K562 (cell line): ENCODE results near the gene LDB2. TPM values are rescaled to one million over a fixed set of nuclear protein-coding genes. Genes with fewer than 3 reads are reported as not detected.

Experiments
- ATAC-seq: fragments of 200-7000 bp; cut with Tn5 transposase; 3 replicates; pipeline ENCODE4 v1.9.1; 2020; ENCODE audit warnings: moderate library complexity
- BruUV-seq: library from RNA; stranded (reverse); fragments of 400-500 nt; replicated peaks from 2 replicates; lab custom pipeline; 2021; lab: Mats Ljungman, UMichigan
- CTCF ChIA-PET: fragments of 300-600 bp; formaldehyde crosslinking; extraction: SDS; loops from one replicate; lab custom pipeline; 2021; ENCODE audit warnings: low intra/inter-chr PET ratio; lab: Yijun Ruan, JAX
- POLR2A ChIA-PET: fragments of 300-600, 350-650 bp; sonication (Branson Sonifier 250); formaldehyde crosslinking; extraction: SDS; loops from one replicate; lab custom pipeline; 2021; ENCODE audit warnings: antibody characterized with exemption, inconsistent platforms; lab: Yijun Ruan, JAX
- DNase-seq, 4 experiments: peaks; one replicate each; pipeline versions ENCODE4 v3.0.0 to v3.0.0-alpha.2; 2011 to 2018; ENCODE audit warnings: low spot score in 3 of 4, mixed read lengths in 3 of 4; ENCODE audit errors: extremely low read depth in 1 of 4
- FAIRE-seq: peaks from 2 replicates; lab custom pipeline; 2011; peaks lifted over from hg19 to GRCh38; lab: Jason Lieb, UNC
- H2AFZ ChIP-seq: 2 replicates; pipeline ENCODE4 v1.6.0; 2011; ENCODE audit warnings: low read depth, low read length, control low read depth, inconsistent platforms
- H3K27ac ChIP-seq: fragments of 200-600 bp; 3 replicates; pipeline ENCODE4 v1.8.0; 2011; ENCODE audit warnings: low read depth, mild to moderate bottlenecking, control low read depth, inconsistent platforms, low read length, moderate library complexity, mixed read lengths; ENCODE audit errors: extremely low read depth
- H3K27me3 ChIP-seq, 2 experiments: fragments of 300-600 bp in 1 of 2; 2 replicates in 1 of 2; 3 replicates in 1 of 2; pipeline versions ENCODE4 v1.6.0 to v1.8.0; 2011; ENCODE audit warnings: inconsistent platforms in 2 of 2, low read length in 2 of 2, mild to moderate bottlenecking in 1 of 2, mixed read lengths in 1 of 2, moderate library complexity in 1 of 2; ENCODE audit not compliant: control insufficient read depth in 2 of 2, insufficient read depth in 2 of 2
- H3K36me3 ChIP-seq: fragments of 300-600 bp; 3 replicates; pipeline ENCODE4 v1.8.0; 2011; ENCODE audit warnings: mild to moderate bottlenecking, low read length, inconsistent platforms; ENCODE audit not compliant: control insufficient read depth, insufficient read depth
- H3K4me1 ChIP-seq, 2 experiments: fragments of 200-600 bp in 1 of 2; replicated peaks in 1 of 2; 2 replicates in 1 of 2; 3 replicates in 1 of 2; pipeline versions ENCODE4 v1.5.1 to v1.8.0; 2011; ENCODE audit warnings: inconsistent platforms in 2 of 2, low read length in 2 of 2, mild to moderate bottlenecking in 1 of 2, mixed read lengths in 1 of 2, moderate library complexity in 1 of 2; ENCODE audit not compliant: control insufficient read depth in 2 of 2, insufficient read depth in 2 of 2
- H3K4me2 ChIP-seq: 2 replicates; pipeline ENCODE4 v1.6.1; 2011; ENCODE audit warnings: low read length, control low read depth, inconsistent platforms, mixed read lengths; ENCODE audit not compliant: insufficient read depth
- H3K4me3 ChIP-seq: fragments of 200-600 bp; sonication (generic), shearing (Covaris generic); 2 replicates; pipeline ENCODE4 v1.5.1; 2016; ENCODE audit warnings: control low read depth, inconsistent platforms
- H3K79me2 ChIP-seq: fragments of 200-600 bp; 3 replicates; pipeline ENCODE4 v1.8.0; 2011; ENCODE audit warnings: low read length, inconsistent platforms; ENCODE audit not compliant: control insufficient read depth, insufficient read depth
- H3K9ac ChIP-seq, 2 experiments: 2 replicates each; pipeline versions ENCODE4 v1.6.0 to v1.6.1; 2011; ENCODE audit warnings: low read depth in 2 of 2, low read length in 2 of 2, control low read depth in 1 of 2, inconsistent platforms in 1 of 2, mild to moderate bottlenecking in 1 of 2, mixed read lengths in 1 of 2; ENCODE audit not compliant: insufficient read depth in 1 of 2
- H3K9me1 ChIP-seq: one replicate; pipeline ENCODE4 v1.6.0; 2011; ENCODE audit warnings: inconsistent platforms, mild to moderate bottlenecking, low read length, moderate library complexity; ENCODE audit not compliant: control insufficient read depth, insufficient read depth
- H3K9me3 ChIP-seq: replicated peaks from 2 replicates; pipeline ENCODE4 v1.5.1; 2011; ENCODE audit warnings: low read depth, low read length, inconsistent platforms; ENCODE audit not compliant: control insufficient read depth, insufficient read depth
- H4K20me1 ChIP-seq: replicated peaks from 2 replicates; pipeline ENCODE4 v1.6.1; 2011; ENCODE audit warnings: low read length, inconsistent platforms, mixed read lengths; ENCODE audit not compliant: control insufficient read depth, insufficient read depth
- MED1 ChIP-seq: sonication (generic); formaldehyde crosslinking; IDR thresholded peaks from 2 replicates; pipeline ENCODE4 v1.8.1; 2023; ENCODE audit warnings: missing genetic modification reagents, borderline replicate concordance
- RAD51 ChIP-seq: fragments of 450-650 bp; IDR thresholded peaks from 2 replicates; pipeline ENCODE4 v1.7.1; 2016; ENCODE audit warnings: low read depth, mild to moderate bottlenecking, borderline replicate concordance
- SIN3A ChIP-seq, 2 experiments: fragments of 150-350 bp in 1 of 2; IDR thresholded peaks; 2 replicates each; pipeline ENCODE4 v1.6.1; 2011 to 2016; ENCODE audit warnings: borderline replicate concordance in 2 of 2, low read depth in 2 of 2, low read length in 2 of 2, mild to moderate bottlenecking in 2 of 2, moderate library complexity in 2 of 2; ENCODE audit not compliant: control insufficient read depth in 1 of 2
- SIN3B ChIP-seq: fragments of 450-650 bp; IDR thresholded peaks from 2 replicates; pipeline ENCODE4 v1.6.1; 2017; ENCODE audit warnings: low read depth, mild to moderate bottlenecking, moderate library complexity
- THAP12 ChIP-seq: fragments of 250-450 bp; sonication (Bioruptor Pico); IDR thresholded peaks from 2 replicates; pipeline ENCODE4 v1.9.0; 2021; ENCODE audit warnings: mild to moderate bottlenecking, inconsistent platforms
- ZBED1 ChIP-seq: IDR thresholded peaks from 2 replicates; pipeline ENCODE4 v1.6.1; 2014
- ZBTB33 ChIP-seq: sonication (generic); formaldehyde crosslinking; IDR thresholded peaks from 2 replicates; pipeline ENCODE4 v1.8.1; 2023; ENCODE audit warnings: mild to moderate bottlenecking, missing genetic modification reagents
- ZBTB43 ChIP-seq: sonication (generic); formaldehyde crosslinking; IDR thresholded peaks from 2 replicates; pipeline ENCODE4 v1.8.0; 2023; ENCODE audit warnings: mild to moderate bottlenecking, missing genetic modification reagents
- ZFP1 ChIP-seq: fragments of 450-650 bp; formaldehyde crosslinking; IDR thresholded peaks from 2 replicates; pipeline ENCODE4 v1.4.0; 2020; ENCODE audit warnings: mild to moderate bottlenecking, mixed read lengths
- ZNF165 ChIP-seq: fragments of 250-450 bp; sonication (Bioruptor Pico); IDR thresholded peaks from 2 replicates; pipeline ENCODE4 v1.4.0; 2020; ENCODE audit warnings: borderline replicate concordance
- ZNF23 ChIP-seq: fragments of 250-450 bp; sonication (Bioruptor Pico); IDR thresholded peaks from 2 replicates; pipeline ENCODE4 v1.4.0; 2020; ENCODE audit warnings: mild to moderate bottlenecking
- ZNF644 ChIP-seq: fragments of 200-800 bp; sonication (Bioruptor generic); IDR thresholded peaks from 2 replicates; pipeline ENCODE4 v1.6.1; 2016; ENCODE audit warnings: low read depth, missing genetic modification characterization, missing compliant biosample characterization
- ZNF766 ChIP-seq: fragments of 200-800 bp; sonication (Bioruptor generic); conservative IDR thresholded peaks from 2 replicates; pipeline ENCODE4 v1.6.1; 2016; ENCODE audit warnings: missing genetic modification characterization, missing compliant biosample characterization
- WGBS: fragments of 100-300 bp; shearing (Covaris generic); methylation state at CpG from one replicate; pipeline ENCODE4 v1.1.6; 2016; ENCODE audit warnings: low coverage, mixed read lengths; ENCODE audit not compliant: insufficient coverage; ENCODE audit errors: missing lambda C conversion rate; 5-methylcytosine and 5-hydroxymethylcytosine counted together
- in situ Hi-C: fragments of 300-500 bp; cut with MboI; formaldehyde crosslinking; loops from 4 replicates; pipeline ENCODE4 v1.15.0; 2018; ENCODE audit warnings: inconsistent platforms, mixed read lengths
- intact Hi-C: fragments of 100-400 bp; cut with micrococcal nuclease; formaldehyde crosslinking; loops from 2 replicates; pipeline ENCODE4 v1.14.2; 2022
- polyA plus RNA-seq, 8 experiments: library from polyadenylated mRNA; depleted of rRNA in 4 of 8; stranded (reverse) in 5 of 8; unstranded in 3 of 8; fragments of >200 nt; fragmentation: Nextera tagmentation in 2 of 8; fragmentation: Illumina TruSeq in 1 of 8; extraction: Ambion mirVana in 2 of 8; extraction: Trizol in 1 of 8; gene quantifications; 2 replicates each; pipeline versions ENCODE4 v1.2.1 to v1.2.3, GENCODE V29; 2011 to 2014; ENCODE audit warnings: inconsistent platforms in 1 of 8, missing spikeins in 1 of 8
- total RNA-seq, 7 experiments: library from RNA; depleted of rRNA in 6 of 7; stranded (reverse); fragments of >200 nt in 6 of 7; fragmentation: Illumina TruSeq in 2 of 7; extraction: Trizol in 2 of 7; gene quantifications; 2 replicates each; pipeline versions ENCODE4 v1.2.1 to v1.2.3, GENCODE V29; 2011 to 2021; ENCODE audit warnings: low replicate concordance in 1 of 7
- TF ChIP-seq, protein P1 (sequence below): sonication (generic); IDR thresholded peaks from 2 replicates; pipeline ENCODE4 v1.6.1; 2016
- TF ChIP-seq, protein P2 (sequence below): fragments of 450-650 bp; IDR thresholded peaks from 2 replicates; pipeline ENCODE4 v1.6.1; 2016; ENCODE audit warnings: missing biosample characterization, missing genetic modification characterization

The LDB2 gene
- total and polyA plus RNA-seq, 9 of the 15 experiments (the other 6 are each of a cell fraction or from before 2014, with no cell fraction given) = 0.10 to 0.20 TPM; not detected in 7

GRCh38 chr4:16693641-16694040, 204.8 kb downstream of the LDB2 start:
- H3K4me3 ChIP-seq = no peak overlapping the region
- H3K9me3 ChIP-seq = no peaks in the 10 kb centered on the region
- peaks cover 0 to 4% of the 10 kb centered on the region in 2 experiments; a peak in 2 of 5 replicates for H3K27me3 ChIP-seq
- no peak overlapping the region for H3K27ac ChIP-seq
- DNase-seq (no peak), FAIRE-seq (no peak), ATAC-seq (no peak)
- 0% methylated on average over 3 of the region's 3 CpGs for WGBS
- CTCF ChIA-PET = no interaction called here
- H4K20me1 ChIP-seq = no peaks in the 10 kb centered on the region
- H3K4me1 ChIP-seq = no peaks in the 10 kb centered on the region
- BruUV-seq = no TSS peak
- no peak overlapping the region for H2AFZ ChIP-seq
- no peaks in the 10 kb centered on the region for H3K9me1 ChIP-seq
- in situ Hi-C loops = no loop called here
- H3K36me3 ChIP-seq = no peaks in the 10 kb centered on the region
- intact Hi-C loops = no loop called here
- H3K4me2 ChIP-seq = no peak overlapping the region
- POLR2A ChIA-PET = no interaction called here
- no peaks in the 10 kb centered on the region for H3K79me2 ChIP-seq
- no peak overlapping the region for H3K9ac ChIP-seq
- TF ChIP-seq, protein P1, sequence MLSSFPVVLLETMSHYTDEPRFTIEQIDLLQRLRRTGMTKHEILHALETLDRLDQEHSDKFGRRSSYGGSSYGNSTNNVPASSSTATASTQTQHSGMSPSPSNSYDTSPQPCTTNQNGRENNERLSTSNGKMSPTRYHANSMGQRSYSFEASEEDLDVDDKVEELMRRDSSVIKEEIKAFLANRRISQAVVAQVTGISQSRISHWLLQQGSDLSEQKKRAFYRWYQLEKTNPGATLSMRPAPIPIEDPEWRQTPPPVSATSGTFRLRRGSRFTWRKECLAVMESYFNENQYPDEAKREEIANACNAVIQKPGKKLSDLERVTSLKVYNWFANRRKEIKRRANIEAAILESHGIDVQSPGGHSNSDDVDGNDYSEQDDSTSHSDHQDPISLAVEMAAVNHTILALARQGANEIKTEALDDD = no peak
- TF ChIP-seq ZNF766 (no peak), ZBTB43 (CRISPR knock-in tag) (no peak), ZNF23 (no peak), ZNF644 (tag) (no peak), ZBED1 (no peak), SIN3A (IDR thresholded peaks at IDR 0.05; ENCODE audit: borderline replicate concordance in 2 of 2, control insufficient read depth in 1 of 2, low read depth in 2 of 2, low read length in 2 of 2) (no peak), SIN3B (no peak), ZFP1 (CRISPR knock-in tag) (no peak), ZBTB33 (CRISPR knock-in tag) (no peak), ZNF165 (CRISPR knock-in tag) (no peak), MED1 (no peak), RAD51 (no peak), THAP12 (no peak)
- TF ChIP-seq, protein P2, sequence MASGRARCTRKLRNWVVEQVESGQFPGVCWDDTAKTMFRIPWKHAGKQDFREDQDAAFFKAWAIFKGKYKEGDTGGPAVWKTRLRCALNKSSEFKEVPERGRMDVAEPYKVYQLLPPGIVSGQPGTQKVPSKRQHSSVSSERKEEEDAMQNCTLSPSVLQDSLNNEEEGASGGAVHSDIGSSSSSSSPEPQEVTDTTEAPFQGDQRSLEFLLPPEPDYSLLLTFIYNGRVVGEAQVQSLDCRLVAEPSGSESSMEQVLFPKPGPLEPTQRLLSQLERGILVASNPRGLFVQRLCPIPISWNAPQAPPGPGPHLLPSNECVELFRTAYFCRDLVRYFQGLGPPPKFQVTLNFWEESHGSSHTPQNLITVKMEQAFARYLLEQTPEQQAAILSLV (tag) = no peak
